IPS-18c (cell line): ENCODE measurements around the gene PUS1.

Experiments
- H3K4me3 ChIP-seq: 2 replicates; pipeline ENCODE4 v1.7.0; 2013; ENCODE audit warnings: low read depth, mild to moderate bottlenecking, low read length, moderate library complexity; ENCODE audit not compliant: insufficient read depth
- H3K9me3 ChIP-seq: one replicate; pipeline ENCODE4 v1.6.1; 2013; ENCODE audit warnings: mild to moderate bottlenecking, low read length, moderate library complexity; ENCODE audit not compliant: control insufficient read depth, insufficient read depth

Gene PUS1

GRCh38 chr12:131921866-131922769 is 7.0 kb upstream of the PUS1 start:
- H3K9me3 ChIP-seq: no peaks in the 10 kb centered on the region

DNA sequence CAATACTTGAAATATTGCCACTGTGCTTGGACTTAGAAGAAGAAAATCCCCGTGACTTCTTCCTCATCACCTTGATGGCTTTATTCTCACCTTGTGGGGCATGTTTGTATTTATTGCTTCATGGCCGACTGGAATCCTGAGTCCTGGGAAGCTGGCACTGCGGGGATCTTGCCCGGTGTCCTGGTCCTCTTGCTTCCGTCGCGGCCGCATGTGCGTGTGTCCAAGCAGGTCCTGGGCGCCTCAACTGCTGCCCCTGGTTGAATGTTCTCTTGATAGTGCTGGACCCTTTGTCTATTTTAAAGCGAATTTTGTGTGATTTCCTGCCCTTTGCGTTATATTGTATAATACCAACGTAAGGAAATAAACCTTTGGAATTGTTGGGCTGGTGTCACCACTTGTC is 6.3 kb upstream of the PUS1 start:
- H3K9me3 ChIP-seq: no peaks in the 10 kb centered on the region
- H3K4me3 ChIP-seq: no peak overlapping the region

More at GRCh38 chr12:131921866-131922769, 7.0 kb upstream of the PUS1 start:
- no peak overlapping the region for H3K4me3 ChIP-seq

GRCh38 chr12:131923260-131923659 is 5.8 kb upstream of the PUS1 start:
- Histone ChIP-seq H3K4me3 (no peak overlapping the region), H3K9me3 (no peaks in the 10 kb centered on the region)

GRCh38 chr12:131927110-131928079 is 1.7 kb upstream of the PUS1 start:
- Histone ChIP-seq H3K9me3 (no peaks in the 10 kb centered on the region), H3K4me3 (no peak overlapping the region)

GRCh38 chr12:131928080-131928710 is 881 bp upstream of the PUS1 start:
- no peaks in the 10 kb centered on the region for H3K9me3 ChIP-seq

DNA sequence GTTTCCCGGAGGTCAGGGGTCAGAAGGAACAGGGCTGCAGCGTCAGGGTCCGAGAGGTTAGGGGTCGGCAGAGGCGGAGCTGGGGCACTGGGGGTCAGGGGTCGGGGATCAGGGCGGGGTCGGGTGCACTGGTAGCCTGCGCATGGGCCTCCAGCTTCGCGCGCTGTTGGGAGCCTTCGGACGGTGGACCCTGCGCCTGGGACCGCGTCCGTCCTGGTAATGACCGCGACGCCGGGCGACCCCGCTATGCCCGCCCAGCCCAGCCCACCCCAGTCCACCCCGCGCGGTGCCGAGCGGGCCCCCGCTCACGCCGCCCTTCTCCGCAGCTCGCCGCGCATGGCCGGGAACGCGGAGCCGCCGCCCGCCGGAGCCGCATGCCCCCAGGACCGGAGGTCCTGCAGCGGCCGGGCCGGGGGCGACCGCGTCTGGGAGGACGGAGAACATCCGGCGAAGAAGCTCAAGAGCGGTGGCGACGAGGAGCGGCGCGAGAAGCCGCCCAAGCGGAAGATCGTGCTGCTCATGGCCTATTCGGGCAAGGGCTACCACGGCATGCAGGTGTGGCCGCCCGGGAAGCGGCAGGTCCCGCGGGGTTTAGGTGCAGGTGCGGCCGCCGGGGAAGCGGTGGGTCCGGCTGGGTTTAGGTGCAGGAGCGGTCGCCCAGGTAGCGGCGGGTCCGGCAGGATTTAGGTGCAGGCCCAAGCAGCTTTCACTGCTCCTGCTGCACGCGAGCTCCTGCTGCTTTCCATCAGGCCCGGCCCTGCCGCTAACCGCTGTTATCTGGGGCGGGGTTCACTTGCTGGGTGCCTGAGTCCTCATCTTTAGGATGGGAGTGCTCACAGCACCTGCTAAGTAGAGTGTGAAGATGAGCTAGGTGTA is 743 bp downstream of the PUS1 start:
- Histone ChIP-seq H3K4me3 (peak overlapping the region; percentile 95), H3K9me3 (no peaks in the 10 kb centered on the region)

More at GRCh38 chr12:131928080-131928710, 881 bp upstream of the PUS1 start:
- peak overlapping the region; percentile 71 for H3K4me3 ChIP-seq

- H3K9me3 ChIP-seq: no peaks in the 10 kb centered on the region
- H3K4me3 ChIP-seq: peak overlapping the region; percentile 95
Observed at GRCh38 chr12:131930510-131930909, 1.4 kb downstream of the PUS1 start.

DNA sequence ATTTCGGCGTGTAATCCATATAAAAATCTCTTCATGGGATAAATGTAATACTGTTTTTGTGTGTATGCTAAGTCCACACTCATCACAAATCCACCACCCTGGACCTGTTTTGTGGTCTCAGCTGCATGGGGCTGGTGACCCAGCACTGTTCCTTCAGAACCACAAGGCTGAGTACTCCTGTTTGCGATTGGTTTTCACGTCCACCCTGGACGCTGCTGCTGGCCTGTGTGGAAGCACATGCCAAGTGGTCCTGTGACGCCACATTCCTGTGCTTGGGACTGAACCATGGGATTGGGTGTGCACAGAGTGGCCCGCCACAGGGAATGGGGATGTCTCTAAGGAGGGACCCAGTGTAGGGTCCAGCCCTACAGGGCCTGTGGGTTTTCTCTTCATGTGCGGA is 4.3 kb downstream of the PUS1 start:
- H3K4me3 ChIP-seq: no peak overlapping the region
- H3K9me3 ChIP-seq: no peaks in the 10 kb centered on the region

DNA sequence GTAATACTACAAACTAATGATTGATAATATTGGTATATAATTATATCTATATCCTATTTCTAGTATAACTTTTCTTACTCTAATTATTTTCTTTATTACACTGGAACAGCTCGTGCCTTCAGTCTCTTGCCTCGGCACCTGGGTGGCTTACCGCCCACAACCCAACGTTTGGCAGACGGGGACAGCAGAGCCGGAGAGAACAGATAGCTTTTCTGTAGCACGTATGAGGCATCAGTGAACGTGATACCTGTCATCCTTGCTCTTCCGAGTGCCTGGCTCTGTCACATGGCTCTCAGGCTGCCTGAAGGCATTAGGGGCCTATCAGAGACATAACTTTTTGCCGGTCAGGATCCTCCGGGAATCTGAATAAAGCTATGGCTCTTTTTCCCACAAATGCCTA is 5.5 kb downstream of the PUS1 start:
- H3K9me3 ChIP-seq: no peaks in the 10 kb centered on the region
- no peak overlapping the region for H3K4me3 ChIP-seq

GRCh38 chr12:131938082-131938481 is 9.0 kb downstream of the PUS1 start:
- no peak overlapping the region for H3K4me3 ChIP-seq

DNA sequence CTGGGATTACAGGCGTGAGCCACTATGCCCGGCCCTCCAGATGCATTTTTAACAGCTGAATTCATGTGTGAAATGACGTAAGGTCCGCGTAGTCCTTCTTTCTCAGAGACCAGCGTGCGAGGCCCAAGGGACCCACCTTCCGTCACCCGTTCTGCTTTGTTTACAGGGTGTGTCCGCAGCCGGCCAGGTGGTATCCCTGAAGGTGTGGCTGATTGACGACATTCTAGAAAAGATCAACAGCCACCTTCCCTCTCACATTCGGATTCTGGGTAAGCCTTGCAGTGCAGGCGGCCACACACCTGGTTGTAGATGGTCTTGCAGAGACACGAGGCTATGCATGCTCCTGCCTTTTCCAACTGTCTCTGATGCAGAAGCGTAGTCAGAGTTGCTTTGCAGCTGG is 9.9 kb downstream of the PUS1 start:
- H3K9me3 ChIP-seq: no peaks in the 10 kb centered on the region
- no peak overlapping the region for H3K4me3 ChIP-seq

More at GRCh38 chr12:131938082-131938481, 9.0 kb downstream of the PUS1 start:
- H3K9me3 ChIP-seq: no peaks in the 10 kb centered on the region

DNA sequence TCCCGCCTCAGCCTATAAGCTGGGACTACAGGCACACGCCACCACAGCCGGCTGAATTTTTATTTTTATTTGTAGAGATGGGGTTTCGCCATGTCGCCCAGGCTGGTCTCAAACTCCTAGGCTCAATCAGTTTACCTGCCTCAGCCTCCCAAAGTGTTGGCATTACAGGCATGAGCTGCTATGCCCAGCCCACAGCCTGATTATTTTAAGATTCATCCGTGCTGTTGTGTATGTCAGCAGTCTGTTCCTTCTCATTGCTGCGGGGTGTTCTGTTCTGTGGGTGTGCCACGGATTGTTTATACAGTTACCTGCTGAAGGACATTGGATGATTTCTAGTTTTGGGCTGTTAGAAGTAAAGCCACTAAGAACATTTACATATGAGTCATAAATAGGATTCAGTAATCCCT is 11.1 kb downstream of the PUS1 start:
- Histone ChIP-seq H3K9me3 (no peaks in the 10 kb centered on the region), H3K4me3 (no peak overlapping the region)

DNA sequence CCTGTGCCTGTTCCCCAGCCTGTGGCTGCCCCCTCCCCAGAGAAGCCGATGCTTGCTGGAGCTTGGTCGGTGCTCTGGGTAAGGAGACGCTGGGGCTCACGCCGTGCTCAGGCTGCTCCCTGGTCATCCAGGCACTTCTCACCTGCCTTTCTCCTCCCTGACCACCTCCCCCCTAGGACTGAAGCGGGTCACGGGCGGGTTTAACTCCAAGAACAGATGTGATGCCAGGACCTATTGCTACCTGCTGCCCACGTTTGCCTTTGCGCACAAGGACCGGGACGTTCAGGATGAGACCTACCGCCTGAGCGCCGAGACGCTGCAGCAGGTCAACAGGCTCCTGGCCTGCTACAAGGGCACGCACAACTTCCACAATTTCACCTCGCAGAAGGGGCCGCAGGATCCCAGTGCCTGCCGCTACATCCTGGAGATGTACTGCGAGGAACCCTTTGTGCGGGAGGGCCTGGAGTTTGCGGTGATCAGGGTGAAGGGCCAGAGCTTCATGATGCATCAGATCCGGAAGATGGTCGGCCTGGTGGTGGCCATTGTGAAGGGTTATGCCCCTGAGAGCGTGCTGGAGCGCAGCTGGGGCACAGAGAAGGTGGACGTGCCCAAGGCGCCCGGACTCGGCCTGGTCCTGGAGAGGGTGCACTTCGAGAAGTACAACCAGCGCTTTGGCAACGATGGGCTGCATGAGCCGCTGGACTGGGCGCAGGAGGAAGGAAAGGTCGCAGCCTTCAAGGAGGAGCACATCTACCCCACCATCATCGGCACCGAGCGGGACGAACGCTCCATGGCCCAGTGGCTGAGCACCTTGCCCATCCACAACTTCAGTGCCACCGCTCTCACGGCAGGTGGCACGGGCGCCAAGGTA is 12.3 kb downstream of the PUS1 start:
- H3K9me3 ChIP-seq: no peaks in the 10 kb centered on the region
- no peak overlapping the region for H3K4me3 ChIP-seq

- Histone ChIP-seq H3K9me3 (no peaks in the 10 kb centered on the region), H3K4me3 (no peak overlapping the region)
Observed at GRCh38 chr12:131941987-131942341, 12.9 kb downstream of the PUS1 start.

GRCh38 chr12:131942671-131943070 is 13.6 kb downstream of the PUS1 start:
- Histone ChIP-seq H3K9me3 (no peaks in the 10 kb centered on the region), H3K4me3 (no peak overlapping the region)

- Histone ChIP-seq H3K9me3 (no peaks in the 10 kb centered on the region), H3K4me3 (no peak overlapping the region)
Observed at GRCh38 chr12:131943389-131943788, 14.3 kb downstream of the PUS1 start.
